H1 (cell line): Measurements from ENCODE around the gene PSMC3IP. TPM values are rescaled to one million over a fixed set of nuclear protein-coding genes. Genes with fewer than 3 reads are reported as not detected.

ENCODE experiments used
- CTCF ChIA-PET: fragments of 300-600 bp; sonication (Branson Sonifier 250); formaldehyde crosslinking; loops from one replicate; lab custom pipeline; 2021; ENCODE audit not compliant: partially characterized antibody; lab: Charles Lee
- POLR2A ChIA-PET: fragments of 300-600 bp; sonication (Branson Sonifier 250); formaldehyde crosslinking; loops from one replicate; lab custom pipeline; 2021; ENCODE audit warnings: inconsistent platforms; ENCODE audit not compliant: partially characterized antibody; lab: Charles Lee
- DNase-seq, 2 experiments: peaks; one replicate each; pipeline versions ENCODE4 v3.0.0 to v3.0.0-alpha.2; 2010 to 2022; ENCODE audit warnings: low spot score in 2 of 2, low read depth in 1 of 2, mixed read lengths in 1 of 2
- FAIRE-seq: peaks from 2 replicates; lab custom pipeline; 2011; peaks lifted over from hg19 to GRCh38; lab: Jason Lieb, UNC
- H2AFZ ChIP-seq: 2 replicates; pipeline ENCODE4 v1.8.1; 2012; ENCODE audit warnings: low read length, inconsistent platforms
- H2AK5ac ChIP-seq: 2 replicates; pipeline ENCODE4 v1.6.1; 2013; ENCODE audit warnings: low read depth, low read length
- H2BK120ac ChIP-seq: replicated peaks from 2 replicates; pipeline ENCODE3; 2013; ENCODE audit warnings: low read depth, low read length, inconsistent platforms
- H2BK12ac ChIP-seq: 2 replicates; pipeline ENCODE4 v1.6.1; 2013; ENCODE audit warnings: low read depth, low read length
- H2BK15ac ChIP-seq: 2 replicates; pipeline ENCODE4 v1.6.1; 2013; ENCODE audit warnings: low read length
- H2BK20ac ChIP-seq: 2 replicates; pipeline ENCODE4 v1.6.1; 2013; ENCODE audit warnings: low read length
- H2BK5ac ChIP-seq: 2 replicates; pipeline ENCODE4 v1.6.1; 2013; ENCODE audit warnings: low read depth, low read length
- H3K14ac ChIP-seq: 2 replicates; pipeline ENCODE4 v1.6.1; 2013; ENCODE audit warnings: inconsistent platforms; ENCODE audit not compliant: insufficient read length
- H3K18ac ChIP-seq: 2 replicates; pipeline ENCODE4 v1.6.1; 2013; ENCODE audit warnings: low read length; ENCODE audit errors: extremely low read depth
- H3K23ac ChIP-seq: 2 replicates; pipeline ENCODE4 v1.6.1; 2013; ENCODE audit warnings: inconsistent platforms; ENCODE audit not compliant: insufficient read length
- H3K23me2 ChIP-seq: 2 replicates; pipeline ENCODE4 v1.6.1; 2013; ENCODE audit warnings: low read depth, low read length
- H3K27ac ChIP-seq: 2 replicates; pipeline ENCODE4 v1.6.1; 2011; ENCODE audit warnings: low read depth, low read length, inconsistent platforms
- H3K27me3 ChIP-seq, 4 experiments: replicated peaks in 1 of 4; 1 replicate in 1 of 4; 2 replicates in 3 of 4; pipeline versions ENCODE4 v1.6.1 to v1.8.1; 2011 to 2013; ENCODE audit warnings: low read length in 3 of 4, mild to moderate bottlenecking in 3 of 4, inconsistent platforms in 2 of 4, mixed read lengths in 2 of 4, moderate library complexity in 1 of 4; ENCODE audit not compliant: control insufficient read depth in 3 of 4, insufficient read depth in 3 of 4; ENCODE audit errors: extremely low read depth in 1 of 4
- H3K36me3 ChIP-seq, 4 experiments: 2 replicates each; pipeline versions ENCODE4 v1.6.1 to v1.8.1; 2011 to 2013; ENCODE audit warnings: mild to moderate bottlenecking in 4 of 4, low read length in 3 of 4, moderate library complexity in 2 of 4, control low read depth in 1 of 4, inconsistent platforms in 1 of 4; ENCODE audit not compliant: insufficient read depth in 4 of 4, control insufficient read depth in 2 of 4
- H3K4ac ChIP-seq: replicated peaks from 2 replicates; pipeline ENCODE3; 2013; ENCODE audit warnings: low read length, low read depth, mixed read lengths, inconsistent platforms; ENCODE audit not compliant: insufficient read length
- H3K4me1 ChIP-seq, 4 experiments: replicated peaks in 1 of 4; 1 replicate in 1 of 4; 2 replicates in 3 of 4; pipeline versions ENCODE4 v1.6.1 to v1.8.1; 2011 to 2013; ENCODE audit warnings: low read length in 3 of 4, inconsistent platforms in 2 of 4, mixed read lengths in 1 of 4; ENCODE audit not compliant: insufficient read depth in 4 of 4, control insufficient read depth in 3 of 4
- H3K4me2 ChIP-seq, 2 experiments: 2 replicates each; pipeline versions ENCODE4 v1.6.1 to v1.8.1; 2011 to 2013; ENCODE audit warnings: low read depth in 2 of 2, low read length in 2 of 2, control low read depth in 1 of 2, inconsistent platforms in 1 of 2, mild to moderate bottlenecking in 1 of 2; ENCODE audit not compliant: insufficient read depth in 1 of 2
- H3K4me3 ChIP-seq, 4 experiments: fragments of 200-600, 300-600 bp in 1 of 4; sonication (generic), shearing (Covaris generic), sonication (Bioruptor Twin) in 1 of 4; 2 replicates each; pipeline versions ENCODE4 v1.5.1 to v1.8.1; 2011 to 2016; ENCODE audit warnings: low read length in 4 of 4, low read depth in 3 of 4, control low read depth in 2 of 4, inconsistent platforms in 2 of 4, mild to moderate bottlenecking in 2 of 4, mixed read lengths in 1 of 4, moderate library complexity in 1 of 4; ENCODE audit not compliant: insufficient read depth in 2 of 4; ENCODE audit errors: extremely low read depth in 1 of 4
- H3K56ac ChIP-seq: replicated peaks from 2 replicates; pipeline ENCODE3; 2013; ENCODE audit warnings: low read depth, mild to moderate bottlenecking, mixed read lengths, low read length, inconsistent platforms; ENCODE audit not compliant: insufficient read length
- H3K79me1 ChIP-seq: 2 replicates; pipeline ENCODE4 v1.6.1; 2013; ENCODE audit warnings: low read depth, low read length, control low read depth
- H3K79me2 ChIP-seq, 2 experiments: 2 replicates each; pipeline versions ENCODE4 v1.6.1 to v1.8.1; 2012 to 2013; ENCODE audit warnings: low read length in 2 of 2, mild to moderate bottlenecking in 2 of 2, inconsistent platforms in 1 of 2; ENCODE audit not compliant: insufficient read depth in 2 of 2, control insufficient read depth in 1 of 2
- H3K9ac ChIP-seq, 4 experiments: replicated peaks in 1 of 4; 1 replicate in 1 of 4; 2 replicates in 3 of 4; pipeline versions ENCODE4 v1.6.1 to v1.8.1; 2011 to 2013; ENCODE audit warnings: low read depth in 3 of 4, low read length in 3 of 4, control low read depth in 2 of 4, mild to moderate bottlenecking in 2 of 4, moderate library complexity in 2 of 4, inconsistent platforms in 1 of 4; ENCODE audit errors: extremely low read depth in 1 of 4
- H3K9me3 ChIP-seq, 2 experiments: 2 replicates each; pipeline versions ENCODE4 v1.6.1 to v1.8.1; 2012 to 2013; ENCODE audit warnings: mild to moderate bottlenecking in 2 of 2, moderate library complexity in 2 of 2, control low read depth in 1 of 2, inconsistent platforms in 1 of 2, low read depth in 1 of 2, low read length in 1 of 2, mixed read lengths in 1 of 2; ENCODE audit not compliant: insufficient read depth in 2 of 2
- H4K20me1 ChIP-seq, 2 experiments: replicated peaks in 1 of 2; 2 replicates each; pipeline versions ENCODE3 to v1.8.1; 2011 to 2013; ENCODE audit warnings: inconsistent platforms in 2 of 2, low read length in 2 of 2, mild to moderate bottlenecking in 1 of 2; ENCODE audit not compliant: insufficient read depth in 2 of 2, control insufficient read depth in 1 of 2
- H4K5ac ChIP-seq: 2 replicates; pipeline ENCODE4 v1.6.1; 2013; ENCODE audit warnings: low read length, low read depth, mixed read lengths, inconsistent platforms; ENCODE audit not compliant: insufficient read length
- H4K8ac ChIP-seq: 2 replicates; pipeline ENCODE4 v1.8.0; 2013; ENCODE audit warnings: mild to moderate bottlenecking, moderate library complexity, low read length, inconsistent platforms; ENCODE audit not compliant: insufficient read depth; ENCODE audit errors: extremely low read depth
- H4K91ac ChIP-seq: replicated peaks from 2 replicates; pipeline ENCODE3; 2013; ENCODE audit warnings: low read length, mixed read lengths, inconsistent platforms; ENCODE audit not compliant: insufficient read length
- ATF2 ChIP-seq: IDR thresholded peaks from 2 replicates; pipeline ENCODE4 v1.6.1; 2012; ENCODE audit warnings: low read length, inconsistent platforms
- BACH1 ChIP-seq: IDR thresholded peaks from 2 replicates; pipeline ENCODE4 v1.6.1; 2012; ENCODE audit warnings: low read length, improper control_type of control experiment
- GTF2F1 ChIP-seq: IDR thresholded peaks from 2 replicates; pipeline ENCODE4 v1.6.1; 2012; ENCODE audit warnings: low read depth, low read length, improper control_type of control experiment, borderline replicate concordance
- HDAC2 ChIP-seq, 2 experiments: fragments of 300-600 bp in 1 of 2; sonication (generic) in 1 of 2; IDR thresholded peaks; 2 replicates each; pipeline ENCODE4 v1.6.1; 2011 to 2012; ENCODE audit warnings: low read depth in 2 of 2, low read length in 2 of 2, mild to moderate bottlenecking in 2 of 2, moderate library complexity in 2 of 2, borderline replicate concordance in 1 of 2, inconsistent platforms in 1 of 2
- SAP30 ChIP-seq: fragments of 300-600 bp; sonication (generic); IDR thresholded peaks from 2 replicates; pipeline ENCODE4 v1.7.1; 2012; ENCODE audit warnings: low read length, moderate library complexity, mild to moderate bottlenecking, inconsistent platforms; ENCODE audit not compliant: insufficient read depth, insufficient replicate concordance
- SIRT6 ChIP-seq: IDR thresholded peaks from one replicate; pipeline ENCODE4 v1.7.1; 2012; ENCODE audit warnings: low read length, inconsistent platforms
- SIX5 ChIP-seq: IDR thresholded peaks from 2 replicates; pipeline ENCODE4 v1.6.1; 2011; ENCODE audit warnings: mild to moderate bottlenecking, low read depth, low read length
- TAF1 ChIP-seq: IDR thresholded peaks from 2 replicates; pipeline ENCODE4 v1.6.1; 2011; ENCODE audit warnings: mild to moderate bottlenecking, low read depth, low read length
- WGBS, 2 experiments: shearing (Covaris generic) in 1 of 2; methylation state at CpG; one replicate each; pipeline versions ENCODE4 v1.1.6 to v1.1.7; 2013 to 2015; ENCODE audit warnings: low lambda C conversion rate in 2 of 2, mixed read lengths in 2 of 2, inconsistent platforms in 1 of 2, low coverage in 1 of 2, missing lambda C conversion rate in 1 of 2; ENCODE audit not compliant: insufficient replicate concordance in 2 of 2, insufficient coverage in 1 of 2, insufficient read length in 1 of 2; ENCODE audit errors: extremely low coverage in 1 of 2, missing lambda C conversion rate in 1 of 2; 5-methylcytosine and 5-hydroxymethylcytosine counted together
- polyA plus RNA-seq, 7 experiments: library from polyadenylated mRNA; depleted of rRNA in 3 of 7; stranded (reverse) in 5 of 7; unstranded in 2 of 7; fragments of >200 nt in 5 of 7; fragments of 200-250 nt in 2 of 7; gene quantifications; 1 replicate in 5 of 7; 2 replicates in 1 of 7; 4 replicates in 1 of 7; pipeline versions ENCODE4 v1.2.1 to v1.2.3, GENCODE V29; 2011 to 2013; ENCODE audit warnings: missing spikeins in 2 of 7, mixed read lengths in 2 of 7
- total RNA-seq: library from RNA; stranded (reverse); fragmentation: NEBNext Ultra II Directional; extraction: Animal tissue kit (Norgen Biotek cat#: 25700); gene quantifications from 2 replicates; pipeline ENCODE4 v1.2.1, GENCODE V29; 2021
- TF ChIP-seq, protein P1 (sequence below): IDR thresholded peaks from 2 replicates; pipeline ENCODE4 v1.6.1; 2012; ENCODE audit warnings: inconsistent platforms

The PSMC3IP gene
- total and polyA plus RNA-seq, 2 of the 8 experiments (the other 6 are each of a cell fraction or from before 2014, with no cell fraction given), result 11.5 to 21.9 TPM

GRCh38 chr17:42544874-42545283, 32.6 kb downstream of the PSMC3IP start:
- Histone ChIP-seq H3K9ac (no peak overlapping the region), H3K36me3 (peaks cover 0 to 15% (median 6%) of the 10 kb centered on the region in 4 experiments; a peak in 4 of 8 replicates), H2BK120ac (no peak overlapping the region), H3K4ac (no peak overlapping the region), H3K27ac (no peak overlapping the region), H3K18ac (no peak overlapping the region), H3K4me1 (peaks cover 0 to 7% (median 5%) of the 10 kb centered on the region in 4 experiments; a peak in 4 of 7 replicates), H3K4me3 (no peak overlapping the region), H3K23ac (no peak overlapping the region), H3K27me3 (no peaks in the 10 kb centered on the region), H2BK5ac (no peak overlapping the region), H3K79me2 (no peaks in the 10 kb centered on the region), H3K4me2 (no peak overlapping the region), H4K5ac (no peak overlapping the region), H2AFZ (no peak overlapping the region), H2BK12ac (no peak overlapping the region), H2BK20ac (no peak overlapping the region), H3K9me3 (no peaks in the 10 kb centered on the region), H4K91ac (no peak overlapping the region), H3K79me1 (no peaks in the 10 kb centered on the region), H3K56ac (no peak overlapping the region), H2BK15ac (no peak overlapping the region), H3K23me2 (peaks cover 2% of the 10 kb centered on the region; the same call in 1 of the 2 replicates), H4K8ac (no peak overlapping the region), H2AK5ac (no peak overlapping the region), H4K20me1 (peaks cover 0 to 4% of the 10 kb centered on the region in 2 experiments), H3K14ac (no peak overlapping the region)
- ChIA-PET CTCF (interaction anchor here (0.6 to 0.9 kb wide), 2 partner anchors 18 to 334 kb away, joined by 3 read pairs; no protein-coding TSS in a partner anchor), POLR2A (interaction anchor here (0.8 to 4.3 kb wide), 3 partner anchors 8 to 998 kb away, joined by 3 to 43 read pairs (median 3); partner anchors contain the start of gene NAGLU)
- FAIRE-seq (no peak), DNase-seq (no peak)
- WGBS, 2 experiments, result 75% methylated on average over 8 of the region's 8 CpGs; no CpG with 5 or more reads in 1 of the 2 experiments
- TF ChIP-seq SAP30 (no peak), SIRT6 (no peak), GTF2F1 (no peak), SIX5 (no peak), ATF2 (no peak), BACH1 (no peak), TAF1 (no peak), HDAC2 (IDR thresholded peaks at IDR 0.05; ENCODE audit: borderline replicate concordance in 1 of 2, low read depth in 2 of 2, low read length in 2 of 2) (no peak)
- TF ChIP-seq, protein P1, sequence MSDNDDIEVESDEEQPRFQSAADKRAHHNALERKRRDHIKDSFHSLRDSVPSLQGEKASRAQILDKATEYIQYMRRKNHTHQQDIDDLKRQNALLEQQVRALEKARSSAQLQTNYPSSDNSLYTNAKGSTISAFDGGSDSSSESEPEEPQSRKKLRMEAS, result no peak
